HL-60 (cell line): ENCODE measurements around the gene GPR78.

Experiments
- DNase-seq, 2 experiments: peaks; one replicate each; pipeline ENCODE4 v3.0.0-alpha.2; 2010 to 2020; ENCODE audit warnings: low read depth in 1 of 2, low spot score in 1 of 2
- H3K27ac ChIP-seq: fragments of 250-450 bp; sonication (Bioruptor Pico); replicated peaks from 2 replicates; pipeline ENCODE4 v1.5.1; 2020; ENCODE audit warnings: mild to moderate bottlenecking, moderate library complexity
- H3K27me3 ChIP-seq: fragments of 250-450 bp; sonication (Bioruptor Pico); 2 replicates; pipeline ENCODE4 v1.5.1; 2021; ENCODE audit warnings: mild to moderate bottlenecking, moderate library complexity; ENCODE audit not compliant: insufficient read depth, poor library complexity, severe bottlenecking
- H3K4me3 ChIP-seq: replicated peaks from 2 replicates; pipeline ENCODE4 v1.5.1; 2011; ENCODE audit warnings: mild to moderate bottlenecking, control low read depth, low read length; ENCODE audit not compliant: insufficient read depth
- CTCF ChIP-seq: IDR thresholded peaks from one replicate; pipeline ENCODE4 v1.5.1; 2011; ENCODE audit warnings: low read length, control low read depth, inconsistent platforms; ENCODE audit not compliant: insufficient read depth
- GABPA ChIP-seq: IDR thresholded peaks from 2 replicates; pipeline ENCODE4 v1.6.1; 2012; ENCODE audit warnings: low read depth
- POLR2AphosphoS5 ChIP-seq: IDR thresholded peaks from 2 replicates; pipeline ENCODE4 v1.6.1; 2012; ENCODE audit warnings: low read depth
- SPI1 ChIP-seq: IDR thresholded peaks from 2 replicates; pipeline ENCODE4 v1.6.1; 2012; ENCODE audit warnings: low read depth, mild to moderate bottlenecking, borderline replicate concordance
- TF ChIP-seq, protein P1 (sequence below): IDR thresholded peaks from 2 replicates; pipeline ENCODE4 v1.6.1; 2012; ENCODE audit warnings: low read depth; ENCODE audit not compliant: insufficient replicate concordance

Gene GPR78

DNA sequence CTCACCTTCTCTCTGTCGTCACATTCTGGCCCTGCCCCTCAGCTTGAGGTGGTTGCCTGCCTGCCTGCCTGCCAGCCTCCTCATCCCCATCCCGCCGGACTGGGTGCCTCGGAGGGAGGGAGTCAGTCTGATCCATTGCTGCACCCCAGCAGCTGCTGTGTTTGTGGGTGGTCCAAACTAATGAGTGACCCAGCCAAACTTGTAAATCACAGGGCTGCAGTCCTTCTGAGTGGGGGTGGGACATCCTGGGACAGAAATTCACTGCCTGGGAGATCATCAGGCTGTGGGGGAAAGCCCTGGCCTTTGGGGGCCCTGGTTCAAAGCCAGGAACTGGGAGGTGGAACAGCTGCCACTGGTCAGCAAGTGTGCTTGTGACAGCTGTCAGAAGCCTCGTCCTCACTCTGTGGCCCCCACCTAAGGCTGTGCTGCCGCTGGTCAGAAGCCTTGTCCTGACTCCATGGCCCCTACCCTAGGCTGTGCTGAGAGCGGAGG, 5.6 kb downstream of the GPR78 start:
- TF ChIP-seq POLR2AphosphoS5 = no peak
- DNase-seq = no peak
- Histone ChIP-seq H3K27me3 (no peaks in the 10 kb centered on the region), H3K27ac (no peak overlapping the region), H3K4me3 (no peak overlapping the region)

GRCh38 chr4:8586246-8586645, 6.1 kb downstream of the GPR78 start:
- TF ChIP-seq CTCF = no peak
- TF ChIP-seq POLR2AphosphoS5 = no peak
- no peak for TF ChIP-seq GABPA
- TF ChIP-seq SPI1 = no peak
- TF ChIP-seq, protein P1, sequence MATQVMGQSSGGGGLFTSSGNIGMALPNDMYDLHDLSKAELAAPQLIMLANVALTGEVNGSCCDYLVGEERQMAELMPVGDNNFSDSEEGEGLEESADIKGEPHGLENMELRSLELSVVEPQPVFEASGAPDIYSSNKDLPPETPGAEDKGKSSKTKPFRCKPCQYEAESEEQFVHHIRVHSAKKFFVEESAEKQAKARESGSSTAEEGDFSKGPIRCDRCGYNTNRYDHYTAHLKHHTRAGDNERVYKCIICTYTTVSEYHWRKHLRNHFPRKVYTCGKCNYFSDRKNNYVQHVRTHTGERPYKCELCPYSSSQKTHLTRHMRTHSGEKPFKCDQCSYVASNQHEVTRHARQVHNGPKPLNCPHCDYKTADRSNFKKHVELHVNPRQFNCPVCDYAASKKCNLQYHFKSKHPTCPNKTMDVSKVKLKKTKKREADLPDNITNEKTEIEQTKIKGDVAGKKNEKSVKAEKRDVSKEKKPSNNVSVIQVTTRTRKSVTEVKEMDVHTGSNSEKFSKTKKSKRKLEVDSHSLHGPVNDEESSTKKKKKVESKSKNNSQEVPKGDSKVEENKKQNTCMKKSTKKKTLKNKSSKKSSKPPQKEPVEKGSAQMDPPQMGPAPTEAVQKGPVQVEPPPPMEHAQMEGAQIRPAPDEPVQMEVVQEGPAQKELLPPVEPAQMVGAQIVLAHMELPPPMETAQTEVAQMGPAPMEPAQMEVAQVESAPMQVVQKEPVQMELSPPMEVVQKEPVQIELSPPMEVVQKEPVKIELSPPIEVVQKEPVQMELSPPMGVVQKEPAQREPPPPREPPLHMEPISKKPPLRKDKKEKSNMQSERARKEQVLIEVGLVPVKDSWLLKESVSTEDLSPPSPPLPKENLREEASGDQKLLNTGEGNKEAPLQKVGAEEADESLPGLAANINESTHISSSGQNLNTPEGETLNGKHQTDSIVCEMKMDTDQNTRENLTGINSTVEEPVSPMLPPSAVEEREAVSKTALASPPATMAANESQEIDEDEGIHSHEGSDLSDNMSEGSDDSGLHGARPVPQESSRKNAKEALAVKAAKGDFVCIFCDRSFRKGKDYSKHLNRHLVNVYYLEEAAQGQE = no peak
- H3K27me3 ChIP-seq = peaks cover 3% of the 10 kb centered on the region
- H3K4me3 ChIP-seq = no peak overlapping the region
- H3K27ac ChIP-seq = no peak overlapping the region
- no peak for DNase-seq

DNA sequence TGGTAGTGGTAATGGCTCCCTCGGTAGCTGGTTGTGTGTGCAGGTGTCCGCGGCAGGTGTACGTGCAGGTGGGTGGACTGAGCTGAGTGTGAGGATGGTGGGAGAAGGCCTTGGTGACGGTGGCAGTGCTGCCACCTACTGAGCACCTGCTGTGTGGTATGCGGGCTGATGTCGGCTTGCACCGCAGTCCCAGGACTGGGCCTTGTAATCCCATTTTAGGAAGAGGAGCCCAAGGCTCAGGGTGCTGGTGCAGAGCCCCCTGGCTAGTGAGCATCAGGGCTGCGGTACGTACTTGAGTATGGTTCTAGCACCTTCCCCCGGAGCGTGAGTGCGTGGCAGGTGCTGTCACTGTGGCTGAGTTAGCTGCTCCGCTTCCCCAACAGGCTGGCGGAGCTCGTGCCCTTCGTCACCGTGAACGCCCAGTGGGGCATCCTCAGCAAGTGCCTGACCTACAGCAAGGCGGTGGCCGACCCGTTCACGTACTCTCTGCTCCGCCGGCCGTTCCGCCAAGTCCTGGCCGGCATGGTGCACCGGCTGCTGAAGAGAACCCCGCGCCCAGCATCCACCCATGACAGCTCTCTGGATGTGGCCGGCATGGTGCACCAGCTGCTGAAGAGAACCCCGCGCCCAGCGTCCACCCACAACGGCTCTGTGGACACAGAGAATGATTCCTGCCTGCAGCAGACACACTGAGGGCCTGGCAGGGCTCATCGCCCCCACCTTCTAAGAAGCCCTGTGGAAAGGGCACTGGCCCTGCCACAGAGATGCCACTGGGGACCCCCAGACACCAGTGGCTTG, 6.7 kb downstream of the GPR78 start:
- no peak overlapping the region for H3K4me3 ChIP-seq
- no peak for DNase-seq
- H3K27me3 ChIP-seq = peaks cover 10% of the 10 kb centered on the region
- no peak for TF ChIP-seq GABPA
- TF ChIP-seq POLR2AphosphoS5 = no peak
- TF ChIP-seq, protein P1 = no peak
- no peak for TF ChIP-seq SPI1
- no peak for TF ChIP-seq CTCF
- H3K27ac ChIP-seq = no peak overlapping the region

- no peak for TF ChIP-seq GABPA
- TF ChIP-seq POLR2AphosphoS5 = no peak
- TF ChIP-seq, protein P1 = no peak
- no peak for TF ChIP-seq SPI1
- TF ChIP-seq CTCF = no peak
- H3K27me3 ChIP-seq = peaks cover 14% of the 10 kb centered on the region
- H3K27ac ChIP-seq = no peak overlapping the region
- H3K4me3 ChIP-seq = no peak overlapping the region
- no peak for DNase-seq
Observed at GRCh38 chr4:8587469-8588195, 7.4 kb downstream of the GPR78 start.
